Skeletal muscle tissue (tissue), 4 donors: Measurements from ENCODE around the gene SEC24D. TPM values are rescaled to one million over a fixed set of nuclear protein-coding genes. Genes with fewer than 3 reads are reported as not detected.
A peak's percentile ranks its signal among the peaks of the same experiment; 100 is the strongest.

Experiments used
- H3K27ac ChIP-seq: one replicate; pipeline ENCODE4 v1.7.0; 2013; ENCODE audit warnings: mild to moderate bottlenecking, low read depth, low read length, inconsistent platforms
- H3K27me3 ChIP-seq, 3 donors: one replicate each; pipeline ENCODE4 v1.7.0; 2013; ENCODE audit warnings: low read length in 3 of 3; ENCODE audit not compliant: control insufficient read depth in 3 of 3, insufficient read depth in 3 of 3
- H3K36me3 ChIP-seq, 3 donors: one replicate each; pipeline ENCODE4 v1.7.0; 2013; ENCODE audit warnings: low read length in 3 of 3; ENCODE audit not compliant: control insufficient read depth in 3 of 3, insufficient read depth in 3 of 3
- H3K4me1 ChIP-seq, 3 donors: one replicate each; pipeline ENCODE4 v1.7.0; 2013; ENCODE audit warnings: low read length in 3 of 3, mild to moderate bottlenecking in 3 of 3; ENCODE audit not compliant: control insufficient read depth in 3 of 3, insufficient read depth in 3 of 3
- H3K4me3 ChIP-seq, 3 donors: one replicate each; pipeline ENCODE4 v1.7.0; 2013; ENCODE audit warnings: low read length in 3 of 3
- H3K9ac ChIP-seq, 3 donors: one replicate each; pipeline ENCODE4 v1.7.0; 2013; ENCODE audit warnings: low read length in 3 of 3, mild to moderate bottlenecking in 3 of 3, moderate library complexity in 2 of 3, low read depth in 1 of 3
- H3K9me3 ChIP-seq, 3 donors: one replicate each; pipeline ENCODE4 v1.7.0; 2013; ENCODE audit warnings: low read length in 3 of 3; ENCODE audit not compliant: control insufficient read depth in 3 of 3
- total RNA-seq: library from RNA; depleted of rRNA; stranded (reverse); fragments of >200 nt; gene quantifications from one replicate; pipeline ENCODE4 v1.2.3, GENCODE V29; 2014
- donor health status: Osteomylitis.

SEC24D gene
- total RNA-seq, 1 donor from 2014 or later: 48.5 TPM

DNA sequence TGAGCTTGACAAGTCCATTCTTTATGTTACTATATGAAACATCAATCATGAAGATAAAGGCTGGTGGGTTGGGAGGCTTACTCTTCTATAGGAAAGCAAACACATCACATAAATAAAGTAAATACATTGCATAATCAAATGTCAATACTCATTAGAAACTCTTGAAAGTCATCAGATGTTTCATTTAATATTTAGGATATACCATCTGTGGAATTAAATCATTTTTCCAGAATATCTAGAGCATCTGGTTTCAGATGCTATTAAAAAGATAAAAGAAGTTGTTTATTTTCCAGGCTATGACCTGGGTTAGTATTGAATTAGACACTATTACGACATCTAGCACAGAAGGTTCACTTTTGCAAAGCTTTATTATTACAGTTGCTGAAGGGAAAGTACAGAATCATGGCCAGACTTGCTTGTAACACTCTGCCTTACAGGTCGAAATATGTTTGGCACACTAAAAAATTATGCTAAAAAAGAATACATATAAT is 78.1 kb downstream of the SEC24D start:
- H3K9ac ChIP-seq: no peak overlapping the region

DNA sequence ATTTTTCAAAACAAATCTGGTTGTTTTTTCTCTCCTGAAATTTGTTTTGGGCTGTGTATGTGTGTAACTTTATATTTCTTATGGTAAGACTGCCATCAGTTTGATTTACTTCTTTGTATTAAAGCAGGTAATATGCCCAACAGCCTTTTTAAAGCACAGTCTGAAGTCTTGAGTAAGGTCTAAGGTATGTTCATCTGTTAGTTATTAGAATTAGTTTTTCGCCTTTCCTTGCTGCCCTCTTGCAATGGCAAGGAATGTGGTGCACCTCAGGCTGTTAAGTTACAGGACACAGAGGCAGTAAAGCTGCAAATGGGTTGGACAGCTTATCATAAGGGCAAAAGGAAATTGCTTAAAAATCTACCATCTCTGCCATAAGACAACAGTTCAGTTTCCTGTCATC is 79.0 kb downstream of the SEC24D start:
- H3K9ac ChIP-seq: no peak overlapping the region
- H3K36me3 ChIP-seq: no peaks in the 10 kb centered on the region
- H3K4me3 ChIP-seq: no peak overlapping the region
- no peak overlapping the region for H3K27ac ChIP-seq
- H3K27me3 ChIP-seq: no peaks in the 10 kb centered on the region
- peaks cover 0 to 20% (median 0%) of the 10 kb centered on the region in 3 donors for H3K4me1 ChIP-seq
- H3K9me3 ChIP-seq: no peaks in the 10 kb centered on the region

More for the DNA sequence above, 78.1 kb downstream of the SEC24D start:
- peak overlapping the region; percentile 41 for H3K27ac ChIP-seq
- no peaks in the 10 kb centered on the region for H3K27me3 ChIP-seq
- no peak overlapping the region for H3K4me3 ChIP-seq
- H3K9me3 ChIP-seq: no peaks in the 10 kb centered on the region
- peaks cover 0 to 18% (median 0%) of the 10 kb centered on the region in 3 donors for H3K4me1 ChIP-seq
- H3K36me3 ChIP-seq: no peaks in the 10 kb centered on the region

DNA sequence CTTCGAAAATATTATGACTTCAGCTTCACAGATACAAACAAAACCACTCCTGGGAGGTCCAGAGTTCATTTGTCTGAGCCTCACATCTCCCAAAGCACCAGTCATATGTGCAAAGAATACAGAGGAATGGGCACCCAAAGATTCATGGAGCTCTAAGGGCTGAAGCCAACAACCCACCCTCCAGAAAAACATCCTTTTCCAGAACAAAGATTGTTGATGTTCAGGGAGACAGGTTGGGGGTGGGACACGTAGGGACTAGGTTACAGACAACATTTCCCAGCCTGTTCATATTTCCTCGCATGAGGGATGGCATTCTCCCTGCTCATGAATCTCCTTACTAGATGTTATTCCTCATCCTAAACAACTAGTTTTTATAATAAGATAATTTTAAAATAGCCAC is 79.5 kb downstream of the SEC24D start:
- H3K9me3 ChIP-seq: no peaks in the 10 kb centered on the region
- no peak overlapping the region for H3K9ac ChIP-seq
- H3K27me3 ChIP-seq: no peaks in the 10 kb centered on the region
- H3K4me3 ChIP-seq: no peak overlapping the region
- peaks cover 0 to 4% (median 0%) of the 10 kb centered on the region in 3 donors for H3K36me3 ChIP-seq
- H3K27ac ChIP-seq: peak overlapping the region; percentile 61
- peaks cover 0 to 16% (median 0%) of the 10 kb centered on the region in 3 donors for H3K4me1 ChIP-seq

DNA sequence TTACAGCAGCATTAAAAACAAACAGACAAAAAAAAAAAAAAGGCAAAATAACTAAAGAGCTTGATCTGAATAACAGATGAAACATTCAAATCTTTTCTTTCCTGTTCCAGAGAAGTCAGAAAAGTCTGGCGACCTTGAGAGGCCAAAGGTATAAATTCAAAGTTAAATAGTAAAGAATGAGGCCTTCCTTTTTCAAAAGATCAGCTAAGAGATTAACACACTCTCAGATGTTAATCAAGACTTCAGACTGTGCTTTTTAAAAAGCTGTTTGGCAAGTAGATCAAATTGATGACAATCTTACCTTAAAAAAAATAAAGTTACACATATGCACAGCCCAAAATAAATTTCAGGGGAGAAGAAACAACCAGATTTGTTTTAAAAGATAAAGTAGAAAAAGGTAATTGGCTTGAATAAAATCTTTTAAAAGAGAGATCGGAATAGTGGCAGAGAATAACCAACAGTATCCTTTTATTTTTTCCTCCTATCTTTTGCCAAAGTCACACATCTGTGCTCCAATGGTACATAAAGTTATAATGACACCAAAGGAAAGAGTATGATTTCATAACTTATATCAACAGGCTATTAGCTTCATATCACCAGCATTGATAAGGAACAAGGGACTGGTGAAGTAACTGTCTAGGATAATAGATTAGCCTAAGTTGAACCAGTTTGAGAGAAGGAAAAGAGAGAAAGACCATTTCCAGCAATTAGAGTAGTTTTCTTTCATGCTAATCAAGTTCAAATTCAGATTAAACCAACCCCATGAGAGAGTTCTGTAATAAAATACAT is 80.3 kb downstream of the SEC24D start:
- peaks cover 0 to 11% (median 0%) of the 10 kb centered on the region in 3 donors for H3K4me1 ChIP-seq
- no peaks in the 10 kb centered on the region for H3K9me3 ChIP-seq
- peak overlapping the region; percentile 61 for H3K27ac ChIP-seq
- no peak overlapping the region for H3K9ac ChIP-seq
- no peaks in the 10 kb centered on the region for H3K27me3 ChIP-seq
- peaks cover 0 to 6% (median 0%) of the 10 kb centered on the region in 3 donors for H3K36me3 ChIP-seq
- H3K4me3 ChIP-seq: no peak overlapping the region

DNA sequence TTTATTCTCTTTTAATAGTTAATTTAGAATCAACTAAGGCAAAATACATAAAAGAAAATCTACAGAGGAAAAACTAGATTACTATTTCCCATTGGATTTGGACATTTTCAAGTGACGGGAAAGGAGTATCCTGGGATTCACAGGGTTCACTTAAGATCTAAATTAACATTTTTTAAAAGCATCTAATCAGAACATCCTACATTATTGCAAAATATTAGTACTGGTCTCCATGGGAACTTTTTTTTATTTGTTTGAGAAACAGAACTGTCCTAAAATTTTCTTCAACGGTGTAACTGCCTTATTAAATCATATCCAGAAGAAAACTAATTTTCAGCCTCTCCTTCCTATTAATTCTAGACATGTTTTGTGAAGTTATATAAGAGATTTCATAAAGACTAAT is 81.0 kb downstream of the SEC24D start:
- no peak overlapping the region for H3K4me3 ChIP-seq
- peaks cover 0 to 11% (median 0%) of the 10 kb centered on the region in 3 donors for H3K4me1 ChIP-seq
- peaks cover 0 to 11% (median 0%) of the 10 kb centered on the region in 3 donors for H3K36me3 ChIP-seq
- H3K9ac ChIP-seq: no peak overlapping the region
- no peaks in the 10 kb centered on the region for H3K9me3 ChIP-seq
- H3K27ac ChIP-seq: peak overlapping the region; percentile 61
- H3K27me3 ChIP-seq: no peaks in the 10 kb centered on the region

DNA sequence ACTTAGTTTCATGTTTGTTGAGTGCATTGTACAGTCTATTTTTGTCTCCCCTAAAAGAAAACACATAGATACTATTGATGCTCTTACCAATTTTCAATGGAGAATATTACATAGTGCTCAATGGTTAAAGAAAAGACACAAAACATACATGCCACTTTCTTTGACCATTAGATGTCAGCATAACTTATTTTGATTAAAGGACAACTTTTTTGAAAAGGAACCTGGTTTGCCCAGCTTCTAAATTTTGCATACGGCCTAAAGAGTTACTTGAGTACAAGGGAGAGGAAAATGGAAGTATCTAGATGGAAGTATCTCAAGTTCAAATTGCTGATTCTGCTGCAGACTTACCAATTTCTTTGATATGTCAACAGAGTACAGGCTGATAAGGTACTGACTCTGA is 82.2 kb downstream of the SEC24D start:
- H3K9me3 ChIP-seq: no peaks in the 10 kb centered on the region
- H3K36me3 ChIP-seq: peaks cover 0 to 11% (median 3%) of the 10 kb centered on the region in 3 donors
- no peaks in the 10 kb centered on the region for H3K27me3 ChIP-seq
- no peak overlapping the region for H3K9ac ChIP-seq
- H3K4me1 ChIP-seq: peaks cover 0 to 11% (median 0%) of the 10 kb centered on the region in 3 donors
- H3K27ac ChIP-seq: peak overlapping the region; percentile 61
- H3K4me3 ChIP-seq: no peak overlapping the region

DNA sequence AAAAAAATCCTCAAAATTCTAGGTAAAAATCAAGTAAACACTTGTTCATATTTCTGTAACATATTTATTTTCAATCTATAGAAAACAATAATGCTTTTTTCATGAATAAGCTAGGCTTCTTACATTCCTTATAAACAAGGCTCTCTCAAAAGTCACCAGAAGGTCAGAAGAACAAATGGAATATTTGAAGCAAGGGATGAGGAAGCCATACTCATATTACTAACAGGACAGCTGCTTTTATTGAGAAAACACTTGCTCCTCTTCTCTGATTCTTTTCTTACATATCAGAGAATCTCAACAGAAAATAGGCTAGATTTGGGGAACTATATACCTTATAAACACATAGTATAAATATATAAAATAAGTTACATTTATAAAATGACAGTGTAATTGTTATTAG is 82.8 kb downstream of the SEC24D start:
- H3K9ac ChIP-seq: no peak overlapping the region
- H3K4me3 ChIP-seq: no peak overlapping the region
- peaks cover 0 to 11% (median 0%) of the 10 kb centered on the region in 3 donors for H3K4me1 ChIP-seq
- peaks cover 0 to 11% (median 3%) of the 10 kb centered on the region in 3 donors for H3K36me3 ChIP-seq
- no peaks in the 10 kb centered on the region for H3K9me3 ChIP-seq
- H3K27ac ChIP-seq: peak overlapping the region; percentile 32
- H3K27me3 ChIP-seq: no peaks in the 10 kb centered on the region

DNA sequence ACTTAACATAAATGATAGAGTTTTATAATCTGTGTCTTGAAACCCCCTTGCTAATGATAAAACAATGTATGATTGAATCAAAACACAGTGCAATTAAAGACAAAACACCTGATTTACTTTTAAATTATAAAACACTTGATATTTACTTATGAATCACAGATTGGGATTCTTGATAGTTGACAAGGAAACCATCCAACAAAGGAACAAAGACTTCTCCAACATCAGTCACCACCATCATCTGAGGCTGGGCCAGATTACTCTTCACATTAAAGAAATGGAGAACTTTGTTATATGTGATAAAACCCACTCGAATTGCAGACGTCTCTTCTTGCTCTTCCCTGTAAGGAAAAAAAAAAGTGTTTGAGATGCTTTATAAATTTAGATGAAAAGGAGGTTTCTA is 83.4 kb downstream of the SEC24D start:
- H3K9ac ChIP-seq: no peak overlapping the region
- peak overlapping the region; percentile 64 for H3K27ac ChIP-seq
- H3K27me3 ChIP-seq: no peaks in the 10 kb centered on the region
- H3K36me3 ChIP-seq: peaks cover 0 to 11% (median 3%) of the 10 kb centered on the region in 3 donors
- H3K9me3 ChIP-seq: no peaks in the 10 kb centered on the region
- H3K4me1 ChIP-seq: peaks cover 0 to 11% (median 0%) of the 10 kb centered on the region in 3 donors
- H3K4me3 ChIP-seq: no peak overlapping the region

DNA sequence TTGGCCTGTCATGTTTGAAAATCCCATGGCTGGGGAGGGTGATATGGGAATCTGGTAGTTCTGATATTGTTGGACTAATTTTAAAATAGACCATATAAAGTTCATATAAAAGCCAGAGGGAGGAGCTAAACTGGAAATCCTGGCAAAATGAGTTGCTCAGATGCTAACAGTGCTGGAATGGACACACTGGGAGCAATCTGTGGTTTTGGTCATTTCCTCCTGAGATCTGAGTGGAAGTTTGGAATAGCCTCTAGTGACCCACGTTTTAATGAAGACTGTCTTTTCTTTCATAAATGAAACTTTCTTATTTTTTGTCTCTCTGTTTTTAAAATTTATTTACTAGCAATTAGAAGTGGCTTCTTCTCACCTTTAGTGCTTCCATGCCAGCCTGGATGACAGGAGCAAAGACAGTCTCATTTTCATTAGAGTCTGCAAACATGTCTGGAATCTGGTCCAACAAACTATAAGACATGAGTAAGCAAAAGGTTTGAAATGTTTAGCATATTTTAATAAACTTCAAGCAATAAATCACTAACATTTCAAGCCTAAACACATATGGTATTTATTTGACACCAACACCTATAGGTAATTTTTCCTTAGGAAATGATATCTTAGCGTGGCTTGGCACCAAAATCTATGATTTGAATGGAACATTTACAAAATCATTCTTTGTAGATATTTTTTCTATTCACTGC is 84.2 kb downstream of the SEC24D start:
- Histone ChIP-seq H3K27me3 (no peaks in the 10 kb centered on the region), H3K27ac (peak overlapping the region; percentile 64), H3K9me3 (no peaks in the 10 kb centered on the region), H3K36me3 (peaks cover 0 to 11% (median 3%) of the 10 kb centered on the region in 3 donors), H3K4me3 (no peak overlapping the region), H3K9ac (peak overlapping the region in 1 of 3 donors; percentile 3), H3K4me1 (peaks cover 2 to 14% (median 2%) of the 10 kb centered on the region in 3 donors)
